SK-N-SH (cell line): ENCODE results near the gene SLC2A9.

Experiments used
- EP300 ChIP-seq, 2 experiments: IDR thresholded peaks; 2 replicates each; pipeline versions ENCODE4 v1.4.0 to v1.6.1; 2012; ENCODE audit warnings: borderline replicate concordance in 1 of 2, low read depth in 1 of 2, low read length in 1 of 2
- EZH2phosphoT487 ChIP-seq: fragments of 200-600 bp; sonication (generic); IDR thresholded peaks from 2 replicates; pipeline ENCODE4 v1.6.1; 2017; ENCODE audit warnings: low read depth, mixed run types, mild to moderate bottlenecking, antibody characterized with exemption, moderate library complexity, borderline replicate concordance
- FOXJ3 ChIP-seq: sonication (generic); formaldehyde crosslinking; IDR thresholded peaks from 2 replicates; pipeline ENCODE4 v1.5.1; 2020; ENCODE audit warnings: mild to moderate bottlenecking, missing genetic modification reagents
- FOXM1 ChIP-seq: IDR thresholded peaks from 2 replicates; pipeline ENCODE4 v1.4.0; 2012; ENCODE audit warnings: low read depth, mild to moderate bottlenecking
- JUND ChIP-seq: IDR thresholded peaks from 2 replicates; pipeline ENCODE4 v1.4.0; 2012
- MEF2A ChIP-seq: IDR thresholded peaks from 2 replicates; pipeline ENCODE4 v1.4.0; 2012; ENCODE audit warnings: low read depth, borderline replicate concordance
- POLR2AphosphoS5 ChIP-seq: IDR thresholded peaks from 2 replicates; pipeline ENCODE4 v1.6.1; 2012; ENCODE audit warnings: low read depth, low read length
- RAD21 ChIP-seq: IDR thresholded peaks from 2 replicates; pipeline ENCODE4 v1.6.1; 2012; ENCODE audit warnings: mild to moderate bottlenecking, low read length
- RFX5 ChIP-seq: IDR thresholded peaks from 2 replicates; pipeline ENCODE4 v1.6.1; 2012; ENCODE audit warnings: mild to moderate bottlenecking, improper control_type of control experiment, low read length
- TAF1 ChIP-seq: IDR thresholded peaks from 2 replicates; pipeline ENCODE4 v1.6.1; 2012; ENCODE audit warnings: low read depth, mild to moderate bottlenecking, low read length, moderate library complexity, borderline replicate concordance
- TF ChIP-seq, protein P1 (sequence below): fragments of 200-600 bp; sonication (generic); IDR thresholded peaks from 2 replicates; pipeline ENCODE4 v1.6.1; 2017; ENCODE audit warnings: antibody characterized with exemption, mild to moderate bottlenecking, moderate library complexity
- TF ChIP-seq, protein P2 (sequence below): IDR thresholded peaks from 2 replicates; pipeline ENCODE4; 2012
- TF ChIP-seq, protein P3 (sequence below): IDR thresholded peaks from 2 replicates; pipeline ENCODE4 v1.4.0; 2012; ENCODE audit warnings: low read depth
- TF ChIP-seq, protein P4 (sequence below): fragments of 150-350 bp; IDR thresholded peaks from 2 replicates; pipeline ENCODE4 v1.6.1; 2017; ENCODE audit warnings: antibody characterized with exemption, low read length, low read depth, borderline replicate concordance

DNA sequence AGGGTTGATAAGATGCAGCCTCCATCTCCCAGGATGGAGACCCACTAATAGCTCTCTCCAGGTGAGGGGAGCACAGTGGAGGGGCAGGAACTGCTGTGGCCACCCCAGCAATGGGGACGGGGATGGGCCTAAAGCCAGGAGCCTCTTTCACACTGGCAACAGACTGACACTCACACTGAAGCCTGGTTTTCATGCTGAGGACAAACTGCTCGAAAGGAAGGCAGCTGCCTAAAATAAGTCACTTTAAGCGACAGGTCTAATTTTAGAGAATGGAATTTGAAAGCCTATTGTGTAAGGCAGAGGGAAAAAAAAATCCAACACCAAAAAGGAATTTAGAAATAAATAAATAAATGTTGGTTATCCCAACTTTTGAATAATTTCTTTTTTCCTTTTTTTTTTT, 104.4 kb downstream of the SLC2A9 start:
- TF ChIP-seq RAD21: no peak
- TF ChIP-seq, protein P1, sequence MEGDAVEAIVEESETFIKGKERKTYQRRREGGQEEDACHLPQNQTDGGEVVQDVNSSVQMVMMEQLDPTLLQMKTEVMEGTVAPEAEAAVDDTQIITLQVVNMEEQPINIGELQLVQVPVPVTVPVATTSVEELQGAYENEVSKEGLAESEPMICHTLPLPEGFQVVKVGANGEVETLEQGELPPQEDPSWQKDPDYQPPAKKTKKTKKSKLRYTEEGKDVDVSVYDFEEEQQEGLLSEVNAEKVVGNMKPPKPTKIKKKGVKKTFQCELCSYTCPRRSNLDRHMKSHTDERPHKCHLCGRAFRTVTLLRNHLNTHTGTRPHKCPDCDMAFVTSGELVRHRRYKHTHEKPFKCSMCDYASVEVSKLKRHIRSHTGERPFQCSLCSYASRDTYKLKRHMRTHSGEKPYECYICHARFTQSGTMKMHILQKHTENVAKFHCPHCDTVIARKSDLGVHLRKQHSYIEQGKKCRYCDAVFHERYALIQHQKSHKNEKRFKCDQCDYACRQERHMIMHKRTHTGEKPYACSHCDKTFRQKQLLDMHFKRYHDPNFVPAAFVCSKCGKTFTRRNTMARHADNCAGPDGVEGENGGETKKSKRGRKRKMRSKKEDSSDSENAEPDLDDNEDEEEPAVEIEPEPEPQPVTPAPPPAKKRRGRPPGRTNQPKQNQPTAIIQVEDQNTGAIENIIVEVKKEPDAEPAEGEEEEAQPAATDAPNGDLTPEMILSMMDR: no peak
- TF ChIP-seq EZH2phosphoT487: no peak
- TF ChIP-seq TAF1: no peak
- no peak for TF ChIP-seq RFX5
- no peak for TF ChIP-seq EP300 (IDR thresholded peaks at IDR 0.05; ENCODE audit: borderline replicate concordance in 1 of 2, low read depth in 1 of 2, low read length in 1 of 2)
- TF ChIP-seq MEF2A: no peak
- TF ChIP-seq FOXM1: no peak
- TF ChIP-seq, protein P2, sequence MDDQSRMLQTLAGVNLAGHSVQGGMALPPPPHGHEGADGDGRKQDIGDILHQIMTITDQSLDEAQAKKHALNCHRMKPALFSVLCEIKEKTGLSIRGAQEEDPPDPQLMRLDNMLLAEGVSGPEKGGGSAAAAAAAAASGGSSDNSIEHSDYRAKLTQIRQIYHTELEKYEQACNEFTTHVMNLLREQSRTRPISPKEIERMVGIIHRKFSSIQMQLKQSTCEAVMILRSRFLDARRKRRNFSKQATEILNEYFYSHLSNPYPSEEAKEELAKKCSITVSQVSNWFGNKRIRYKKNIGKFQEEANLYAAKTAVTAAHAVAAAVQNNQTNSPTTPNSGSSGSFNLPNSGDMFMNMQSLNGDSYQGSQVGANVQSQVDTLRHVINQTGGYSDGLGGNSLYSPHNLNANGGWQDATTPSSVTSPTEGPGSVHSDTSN: no peak
- TF ChIP-seq FOXJ3 (CRISPR knock-in tag): no peak
- TF ChIP-seq, protein P3, sequence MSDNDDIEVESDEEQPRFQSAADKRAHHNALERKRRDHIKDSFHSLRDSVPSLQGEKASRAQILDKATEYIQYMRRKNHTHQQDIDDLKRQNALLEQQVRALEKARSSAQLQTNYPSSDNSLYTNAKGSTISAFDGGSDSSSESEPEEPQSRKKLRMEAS: no peak
- no peak for TF ChIP-seq POLR2AphosphoS5
- no peak for TF ChIP-seq JUND
- TF ChIP-seq, protein P4, sequence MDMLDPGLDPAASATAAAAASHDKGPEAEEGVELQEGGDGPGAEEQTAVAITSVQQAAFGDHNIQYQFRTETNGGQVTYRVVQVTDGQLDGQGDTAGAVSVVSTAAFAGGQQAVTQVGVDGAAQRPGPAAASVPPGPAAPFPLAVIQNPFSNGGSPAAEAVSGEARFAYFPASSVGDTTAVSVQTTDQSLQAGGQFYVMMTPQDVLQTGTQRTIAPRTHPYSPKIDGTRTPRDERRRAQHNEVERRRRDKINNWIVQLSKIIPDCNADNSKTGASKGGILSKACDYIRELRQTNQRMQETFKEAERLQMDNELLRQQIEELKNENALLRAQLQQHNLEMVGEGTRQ: no peak
